HL-60 (cell line): ENCODE data around the gene PIN1.

Experiments
- DNase-seq, 2 experiments: peaks; one replicate each; pipeline ENCODE4 v3.0.0-alpha.2; 2010 to 2020; ENCODE audit warnings: low read depth in 1 of 2, low spot score in 1 of 2
- H3K27ac ChIP-seq: fragments of 250-450 bp; sonication (Bioruptor Pico); replicated peaks from 2 replicates; pipeline ENCODE4 v1.5.1; 2020; ENCODE audit warnings: mild to moderate bottlenecking, moderate library complexity
- H3K27me3 ChIP-seq: fragments of 250-450 bp; sonication (Bioruptor Pico); 2 replicates; pipeline ENCODE4 v1.5.1; 2021; ENCODE audit warnings: mild to moderate bottlenecking, moderate library complexity; ENCODE audit not compliant: insufficient read depth, poor library complexity, severe bottlenecking
- H3K4me3 ChIP-seq: replicated peaks from 2 replicates; pipeline ENCODE4 v1.5.1; 2011; ENCODE audit warnings: mild to moderate bottlenecking, control low read depth, low read length; ENCODE audit not compliant: insufficient read depth
- CTCF ChIP-seq: IDR thresholded peaks from one replicate; pipeline ENCODE4 v1.5.1; 2011; ENCODE audit warnings: low read length, control low read depth, inconsistent platforms; ENCODE audit not compliant: insufficient read depth
- GABPA ChIP-seq: IDR thresholded peaks from 2 replicates; pipeline ENCODE4 v1.6.1; 2012; ENCODE audit warnings: low read depth
- POLR2AphosphoS5 ChIP-seq: IDR thresholded peaks from 2 replicates; pipeline ENCODE4 v1.6.1; 2012; ENCODE audit warnings: low read depth
- REST ChIP-seq: IDR thresholded peaks from 2 replicates; pipeline ENCODE4 v1.6.1; 2012; ENCODE audit warnings: low read depth; ENCODE audit not compliant: insufficient replicate concordance
- SPI1 ChIP-seq: IDR thresholded peaks from 2 replicates; pipeline ENCODE4 v1.6.1; 2012; ENCODE audit warnings: low read depth, mild to moderate bottlenecking, borderline replicate concordance

Gene PIN1

GRCh38 chr19:9860407-9860806 lies 25.3 kb downstream of the PIN1 start:
- TF ChIP-seq REST (no peak), POLR2AphosphoS5 (no peak), CTCF (no peak), GABPA (no peak), SPI1 (no peak)
- no peak for DNase-seq

GRCh38 chr19:9861503-9861902 lies 26.4 kb downstream of the PIN1 start:
- no peak for DNase-seq
- Histone ChIP-seq H3K27ac (no peak overlapping the region), H3K4me3 (no peak overlapping the region), H3K27me3 (no peaks in the 10 kb centered on the region)
- no peak for TF ChIP-seq POLR2AphosphoS5
- no peak for TF ChIP-seq CTCF
- no peak for TF ChIP-seq REST
- TF ChIP-seq SPI1 = no peak
- TF ChIP-seq GABPA = no peak

More at GRCh38 chr19:9860407-9860806, 25.3 kb downstream of the PIN1 start:
- Histone ChIP-seq H3K4me3 (no peak overlapping the region), H3K27me3 (no peaks in the 10 kb centered on the region), H3K27ac (no peak overlapping the region)

- no peak overlapping the region for H3K4me3 ChIP-seq
- no peak for DNase-seq
- TF ChIP-seq REST (no peak), SPI1 (no peak), GABPA (no peak), CTCF (no peak), POLR2AphosphoS5 (no peak)
- no peaks in the 10 kb centered on the region for H3K27me3 ChIP-seq
- H3K27ac ChIP-seq = no peak overlapping the region
Measured at GRCh38 chr19:9862938-9863337, 27.8 kb downstream of the PIN1 start.
